ENCODE measurements around the gene TBC1D24.

DNA sequence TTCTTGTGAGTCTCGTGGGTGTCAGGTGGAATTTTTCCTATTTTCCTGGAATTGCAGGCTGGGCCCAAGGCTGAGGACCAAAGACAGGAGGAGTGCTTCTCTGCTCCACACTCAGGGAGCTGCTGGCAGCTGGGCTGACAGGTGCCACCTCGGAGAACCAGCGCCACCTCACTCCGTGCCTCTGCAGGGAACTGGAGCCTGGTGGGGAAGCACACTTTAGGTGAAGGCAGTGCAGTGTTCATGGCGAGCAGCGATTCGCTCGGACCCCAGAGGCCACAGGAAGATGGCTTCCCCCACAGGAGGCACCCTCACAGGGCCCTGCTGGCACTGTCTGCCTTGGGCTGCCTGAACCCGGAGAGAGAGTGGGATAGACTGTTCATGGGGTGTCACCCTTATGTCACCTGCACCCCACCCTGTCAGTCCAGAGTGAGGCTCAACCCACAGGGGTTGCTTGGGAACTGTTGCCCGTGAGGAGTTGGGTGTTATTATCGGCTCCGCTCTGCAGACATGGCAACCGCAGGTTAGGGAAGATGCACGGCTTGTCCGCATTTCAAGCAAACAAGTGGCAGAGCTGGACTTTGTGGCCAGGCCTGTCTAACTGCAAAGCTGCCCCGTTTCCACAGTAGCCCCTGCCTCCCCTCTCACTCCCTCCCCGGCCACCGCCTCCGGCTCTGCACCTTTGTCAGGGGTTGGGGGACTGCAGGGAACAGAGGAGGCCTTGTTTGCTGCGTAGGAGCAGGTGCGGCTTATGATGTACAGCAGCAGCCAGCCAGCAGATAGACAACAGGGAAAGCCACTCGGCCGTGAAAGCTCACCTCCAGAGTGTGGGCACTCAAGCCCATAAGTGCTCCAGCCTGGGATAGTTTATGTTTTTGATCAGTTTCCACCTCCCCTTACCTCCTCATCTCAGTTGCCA is 15.5 kb downstream of the TBC1D24 start:
- TF ChIP-seq TAF1 (IDR thresholded peaks at IDR 0.05; ENCODE audit: low read depth, low read length) (no peak), SPI1 (IDR thresholded peaks at IDR 0.05; ENCODE audit: low read depth, low read length) (no peak), POLR2A (IDR thresholded peaks at IDR 0.05; ENCODE audit: low read depth, low read length) (no peak)

All from GM12891 (cell line).